C4-2B (cell line): Measurements from ENCODE around the gene CADM1.

Experiments
- CTCF ChIP-seq: fragments of 450-650 bp; conservative IDR thresholded peaks from 2 replicates; pipeline ENCODE4 v1.5.1; 2017; ENCODE audit warnings: mild to moderate bottlenecking
- ZFX ChIP-seq: fragments of 450-650 bp; IDR thresholded peaks from 2 replicates; pipeline ENCODE4 v1.6.1; 2017

DNA sequence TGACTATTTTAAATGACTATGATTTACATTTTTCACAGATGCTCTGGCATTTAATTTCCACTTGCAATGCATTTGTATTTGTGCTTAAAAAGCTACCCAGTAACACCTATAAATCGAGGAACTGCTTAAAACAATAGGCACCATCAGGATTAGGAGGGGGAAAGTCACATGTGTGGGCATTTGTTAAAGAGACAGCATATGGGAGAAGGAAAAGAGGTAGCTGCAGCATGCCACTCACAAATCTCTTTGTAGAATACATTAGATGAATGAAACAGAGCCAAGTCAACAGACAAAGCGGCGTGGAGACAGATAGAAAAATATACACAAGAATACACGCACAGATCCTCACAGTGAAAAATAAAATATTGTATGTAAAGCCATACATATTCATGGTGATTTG lies 228.0 kb downstream of the CADM1 start:
- no peak for TF ChIP-seq CTCF
- TF ChIP-seq ZFX = no peak
